SJSA1 (cell line): ENCODE data around the gene ACP3. TPM values are rescaled to one million over a fixed set of nuclear protein-coding genes. Genes with fewer than 3 reads are reported as not detected.
"Not testable (repeated sequence)": the region's sequence is repeated elsewhere in the genome, so short reads cannot be mapped to it uniquely, and the experiment has no call there.

Experiments used
- DNase-seq, 2 experiments: peaks; one replicate each; pipeline ENCODE4 v3.0.0-alpha.2; 2015 to 2020; ENCODE audit warnings: low spot score in 2 of 2, low read depth in 1 of 2
- H3K27ac ChIP-seq: fragments of 250-450 bp; sonication (Bioruptor Pico); 2 replicates; pipeline ENCODE4 v1.5.1; 2020; ENCODE audit warnings: mild to moderate bottlenecking, moderate library complexity
- H3K27me3 ChIP-seq: fragments of 250-450 bp; sonication (Bioruptor Pico); replicated peaks from 2 replicates; pipeline ENCODE4 v1.5.1; 2020; ENCODE audit warnings: mild to moderate bottlenecking, moderate library complexity
- H3K36me3 ChIP-seq: fragments of 250-450 bp; sonication (Bioruptor Pico); 2 replicates; pipeline ENCODE4 v1.5.1; 2020; ENCODE audit warnings: mild to moderate bottlenecking
- H3K4me1 ChIP-seq: fragments of 250-450 bp; sonication (Bioruptor Pico); replicated peaks from 2 replicates; pipeline ENCODE4 v1.6.1; 2021; ENCODE audit warnings: mild to moderate bottlenecking
- H3K4me3 ChIP-seq: fragments of 250-450 bp; sonication (Bioruptor Pico); 2 replicates; pipeline ENCODE4 v1.5.1; 2020; ENCODE audit warnings: mild to moderate bottlenecking
- H3K9me3 ChIP-seq: fragments of 250-450 bp; sonication (Bioruptor Pico); replicated peaks from 2 replicates; pipeline ENCODE4 v1.5.1; 2020; ENCODE audit warnings: mild to moderate bottlenecking
- total RNA-seq: library from RNA; depleted of rRNA; stranded (reverse); fragments of >200 nt; shearing (Covaris generic); gene quantifications from 2 replicates; pipeline ENCODE4 v1.2.3, GENCODE V29; 2014

ACP3 gene
- total RNA-seq, 1 experiment from 2014 or later: not detected

DNA sequence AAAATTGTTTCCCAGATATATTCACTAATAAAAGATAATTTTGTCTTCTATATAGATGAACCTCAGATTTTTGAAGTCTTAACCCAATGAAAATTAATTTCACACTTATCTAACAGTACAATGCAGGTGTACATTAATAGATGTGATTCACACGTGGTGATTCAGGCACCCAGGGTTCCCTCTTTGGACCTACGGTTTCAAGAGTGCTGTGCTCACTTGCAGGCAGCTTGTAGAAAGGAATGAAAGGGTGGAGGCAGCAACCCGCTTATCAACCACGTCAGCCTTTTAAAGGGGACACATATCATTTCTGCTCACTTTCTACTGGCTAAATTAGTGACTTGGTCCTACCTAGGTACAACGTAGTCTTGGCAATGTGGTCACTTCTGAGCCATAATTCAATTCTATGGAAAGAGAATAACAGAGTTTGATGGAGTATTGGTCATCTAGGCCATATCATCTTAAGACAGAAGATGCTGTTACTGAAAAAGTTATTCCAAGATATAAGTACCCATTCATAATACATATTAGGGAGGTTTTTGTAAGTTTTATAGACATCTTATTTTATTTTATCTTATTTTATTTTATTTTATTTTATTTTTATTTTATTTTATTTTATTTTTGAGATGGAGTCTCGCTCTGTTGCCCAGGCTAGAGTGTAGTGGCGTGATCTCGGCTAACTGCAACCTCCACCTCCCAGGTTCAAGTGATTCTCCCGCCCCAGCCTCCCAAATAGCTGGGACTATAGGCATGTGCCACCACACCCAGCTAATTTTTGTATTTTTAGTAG is 37.9 kb downstream of the ACP3 start:
- no peaks in the 10 kb centered on the region for H3K9me3 ChIP-seq
- DNase-seq: no peak
- no peak overlapping the region for H3K4me3 ChIP-seq
- no peaks in the 10 kb centered on the region for H3K4me1 ChIP-seq
- no peaks in the 10 kb centered on the region for H3K36me3 ChIP-seq
- 0 out of 2 replicates have a peak, but pooled peaks cover 2% of the 10 kb centered on the region for H3K27me3 ChIP-seq
- no peak overlapping the region for H3K27ac ChIP-seq

DNA sequence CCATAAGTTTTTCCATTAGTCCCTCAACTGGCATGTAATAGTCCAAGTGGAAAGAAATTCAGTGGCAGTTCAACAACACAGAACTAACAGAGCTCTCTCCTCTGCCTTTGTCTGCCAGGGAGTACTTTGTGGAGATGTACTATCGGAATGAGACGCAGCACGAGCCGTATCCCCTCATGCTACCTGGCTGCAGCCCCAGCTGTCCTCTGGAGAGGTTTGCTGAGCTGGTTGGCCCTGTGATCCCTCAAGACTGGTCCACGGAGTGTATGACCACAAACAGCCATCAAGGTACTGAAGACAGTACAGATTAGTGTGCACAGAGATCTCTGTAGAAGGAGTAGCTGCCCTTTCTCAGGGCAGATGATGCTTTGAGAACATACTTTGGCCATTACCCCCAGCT is 39.4 kb downstream of the ACP3 start:
- Histone ChIP-seq H3K27me3 (0 out of 2 replicates have a peak, but pooled peaks cover 5% of the 10 kb centered on the region), H3K36me3 (no peaks in the 10 kb centered on the region), H3K4me3 (no peak overlapping the region), H3K9me3 (no peaks in the 10 kb centered on the region), H3K4me1 (no peaks in the 10 kb centered on the region), H3K27ac (no peak overlapping the region)
- DNase-seq: no peak

DNA sequence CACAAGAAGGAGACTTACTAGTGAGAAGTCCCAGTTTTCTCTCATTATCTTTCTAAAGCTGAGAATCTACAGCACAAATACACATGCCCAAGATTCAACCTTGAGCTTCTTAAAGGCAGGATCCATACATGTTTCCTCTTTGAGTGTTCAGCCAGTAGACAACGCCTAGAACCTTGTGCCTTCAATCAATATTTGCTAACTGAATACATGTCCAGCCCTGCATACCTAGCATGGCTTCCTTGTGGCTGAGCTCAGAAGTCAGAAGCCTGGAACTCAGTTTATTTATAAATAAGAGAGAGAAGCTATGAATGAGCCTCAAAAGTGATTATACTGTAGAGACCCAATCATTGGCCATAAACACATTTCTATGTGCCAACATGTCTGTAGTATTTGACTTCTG is 43.5 kb downstream of the ACP3 start:
- H3K36me3 ChIP-seq: no peaks in the 10 kb centered on the region
- H3K27me3 ChIP-seq: 0 out of 2 replicates have a peak, but pooled peaks cover 8% of the 10 kb centered on the region
- no peak for DNase-seq
- no peak overlapping the region for H3K27ac ChIP-seq
- no peaks in the 10 kb centered on the region for H3K4me1 ChIP-seq
- H3K4me3 ChIP-seq: no peak overlapping the region
- H3K9me3 ChIP-seq: no peaks in the 10 kb centered on the region

DNA sequence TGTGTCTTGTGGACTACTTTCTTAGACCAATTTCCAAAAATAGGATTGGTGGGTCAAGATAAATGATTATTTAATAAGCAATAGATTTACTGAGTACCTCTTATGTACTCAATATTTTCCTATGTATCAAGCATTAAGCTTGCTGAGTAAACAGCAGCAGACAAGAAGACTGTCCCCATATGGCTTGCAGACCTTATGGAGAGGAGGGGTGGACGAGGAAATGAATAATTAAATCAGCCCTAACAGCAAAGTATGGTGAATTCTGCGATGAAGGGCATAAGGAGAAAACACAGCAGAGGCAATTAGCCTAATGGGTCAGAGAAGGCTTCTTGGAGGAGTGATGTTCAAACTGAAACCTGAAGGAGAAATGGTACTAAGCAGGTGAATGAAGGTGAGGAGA is 45.1 kb downstream of the ACP3 start:
- DNase-seq: no peak
- Histone ChIP-seq H3K27ac (no peak overlapping the region), H3K36me3 (no peaks in the 10 kb centered on the region)

DNA sequence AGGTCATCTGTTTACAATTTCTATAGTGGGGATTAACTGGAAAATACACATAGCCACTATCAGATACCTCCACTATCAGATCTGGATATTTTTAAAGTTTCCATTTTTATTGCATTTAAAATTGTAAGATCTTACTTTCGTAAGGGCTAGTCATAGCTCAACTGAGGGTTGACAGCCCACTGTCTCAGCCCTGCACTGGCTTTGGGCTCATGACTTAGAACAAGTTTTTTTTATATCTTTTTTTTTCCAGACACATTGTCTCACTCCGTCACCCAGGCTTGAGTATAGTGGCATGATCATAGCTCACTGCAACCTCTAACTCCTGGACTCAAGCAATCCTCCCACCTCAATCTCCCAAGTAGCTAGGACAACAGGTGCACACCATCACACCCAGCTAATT is 51.3 kb downstream of the ACP3 start:
- no peak overlapping the region for H3K27ac ChIP-seq
- H3K4me1 ChIP-seq: no peaks in the 10 kb centered on the region
- no peak for DNase-seq
- H3K4me3 ChIP-seq: no peak overlapping the region
- no peaks in the 10 kb centered on the region; the same call in 1 of the 2 replicates for H3K27me3 ChIP-seq
- no peaks in the 10 kb centered on the region for H3K36me3 ChIP-seq
- H3K9me3 ChIP-seq: no peaks in the 10 kb centered on the region

More for the DNA sequence above, 45.1 kb downstream of the ACP3 start:
- Histone ChIP-seq H3K4me3 (no peak overlapping the region), H3K4me1 (no peaks in the 10 kb centered on the region), H3K27me3 (0 out of 2 replicates have a peak, but pooled peaks cover 8% of the 10 kb centered on the region), H3K9me3 (no peaks in the 10 kb centered on the region)

DNA sequence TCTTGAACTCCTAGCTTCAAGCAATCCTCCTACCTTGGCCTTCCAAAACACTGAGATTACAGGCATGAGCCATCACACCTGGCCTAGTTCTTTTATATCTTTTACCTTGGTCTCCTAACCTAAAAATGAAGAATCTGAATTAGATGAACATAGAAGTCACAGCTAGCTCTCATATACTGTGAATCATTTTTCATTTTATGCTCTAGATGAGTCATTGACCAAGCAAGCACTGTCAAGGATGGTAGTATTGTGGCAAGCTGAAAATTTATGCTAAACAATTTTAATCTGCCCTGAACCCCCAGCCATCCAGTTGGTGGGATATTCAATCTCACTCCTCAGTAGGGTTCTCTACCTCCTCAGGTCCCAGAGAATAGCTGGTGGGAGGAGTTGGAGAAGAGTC is 51.8 kb downstream of the ACP3 start:
- no peak for DNase-seq
- Histone ChIP-seq H3K9me3 (no peaks in the 10 kb centered on the region), H3K36me3 (no peaks in the 10 kb centered on the region), H3K27ac (no peak overlapping the region), H3K4me3 (no peak overlapping the region), H3K4me1 (no peaks in the 10 kb centered on the region), H3K27me3 (no peaks in the 10 kb centered on the region; the same call in 1 of the 2 replicates)

DNA sequence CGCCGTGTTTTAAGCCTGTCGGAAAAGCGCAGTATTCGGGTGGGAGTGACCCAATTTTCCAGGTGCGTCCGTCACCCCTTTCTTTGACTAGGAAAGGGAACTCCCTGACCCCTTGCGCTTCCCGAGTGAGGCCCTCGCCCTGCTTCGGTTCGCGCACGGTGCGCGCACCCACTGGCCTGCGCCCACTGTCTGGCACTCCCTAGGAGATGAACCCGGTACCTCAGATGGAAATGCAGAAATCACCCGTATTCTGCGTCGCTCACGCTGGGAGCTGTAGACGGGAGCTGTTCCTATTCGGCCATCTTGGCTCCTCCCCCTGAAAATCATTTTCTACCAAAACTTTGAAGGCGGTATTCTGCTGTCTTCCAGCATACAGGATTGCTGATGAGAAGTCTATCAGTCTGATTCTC is 59.7 kb downstream of the ACP3 start:
- not testable (repeated sequence) for H3K4me3 ChIP-seq, DNase-seq, H3K4me1 ChIP-seq, H3K9me3 ChIP-seq, H3K27ac ChIP-seq, H3K27me3 ChIP-seq, H3K36me3 ChIP-seq

DNA sequence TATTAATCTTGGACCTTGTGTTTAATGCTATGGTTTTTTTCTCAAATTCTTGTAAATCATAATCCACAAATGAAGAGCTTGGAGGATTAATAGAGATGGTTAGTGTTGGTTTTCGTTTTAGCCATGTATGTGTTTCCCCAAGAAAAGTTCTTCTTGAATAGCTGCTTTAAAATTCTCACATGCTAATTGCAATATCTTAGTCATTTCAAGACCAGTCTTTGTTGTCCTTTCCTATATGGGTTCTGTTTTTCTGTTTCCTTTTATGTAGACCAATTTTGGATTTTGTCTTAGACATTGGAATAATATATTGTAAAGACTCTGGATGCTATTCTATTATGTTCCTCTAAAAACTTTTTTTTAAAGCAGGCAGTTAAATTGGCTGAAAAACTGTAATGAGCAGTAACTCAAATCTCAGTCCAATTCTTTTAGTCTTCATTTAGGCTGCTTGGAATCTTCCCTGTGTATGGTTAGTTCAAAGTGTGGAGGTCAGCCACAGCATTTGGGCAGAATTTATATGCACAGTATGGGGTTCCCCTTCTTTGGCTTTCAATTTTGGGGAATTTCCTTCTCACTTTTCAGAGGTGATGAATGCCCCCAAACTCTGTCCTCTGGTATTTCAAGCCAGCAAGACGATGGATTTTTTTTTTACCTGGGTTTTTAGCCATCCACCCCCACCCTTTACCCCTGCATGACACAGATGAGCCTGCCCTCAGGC is 61.0 kb downstream of the ACP3 start:
- Histone ChIP-seq H3K27ac (no peak overlapping the region), H3K4me3 (no peak overlapping the region), H3K4me1 (no peaks in the 10 kb centered on the region), H3K9me3 (no peaks in the 10 kb centered on the region), H3K27me3 (no peaks in the 10 kb centered on the region; the same call in 1 of the 2 replicates), H3K36me3 (no peaks in the 10 kb centered on the region)
- no peak for DNase-seq

DNA sequence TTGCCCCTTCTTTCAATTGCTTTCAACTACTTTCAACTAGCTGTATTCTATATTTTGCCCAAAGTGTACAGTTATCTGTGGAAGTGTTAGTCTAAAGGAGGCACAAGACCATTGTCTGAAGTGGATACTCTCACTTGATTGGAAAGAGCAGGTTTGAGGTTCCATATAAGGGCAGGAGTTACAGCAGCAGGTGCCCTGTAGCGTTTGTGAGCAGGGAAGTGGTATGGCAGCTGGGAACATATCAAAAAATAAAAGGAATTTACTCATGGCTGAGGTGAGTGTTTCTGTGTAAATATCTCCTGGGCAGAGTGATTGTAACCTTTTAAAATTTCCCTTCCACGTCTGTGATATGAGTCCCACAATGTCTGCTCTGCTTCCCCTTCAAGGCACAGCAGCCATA is 61.6 kb downstream of the ACP3 start:
- no peak overlapping the region for H3K27ac ChIP-seq
- DNase-seq: no peak
- H3K36me3 ChIP-seq: no peaks in the 10 kb centered on the region
- H3K27me3 ChIP-seq: no peaks in the 10 kb centered on the region; the same call in 1 of the 2 replicates
- H3K4me1 ChIP-seq: no peaks in the 10 kb centered on the region
- no peak overlapping the region for H3K4me3 ChIP-seq
- no peaks in the 10 kb centered on the region for H3K9me3 ChIP-seq

DNA sequence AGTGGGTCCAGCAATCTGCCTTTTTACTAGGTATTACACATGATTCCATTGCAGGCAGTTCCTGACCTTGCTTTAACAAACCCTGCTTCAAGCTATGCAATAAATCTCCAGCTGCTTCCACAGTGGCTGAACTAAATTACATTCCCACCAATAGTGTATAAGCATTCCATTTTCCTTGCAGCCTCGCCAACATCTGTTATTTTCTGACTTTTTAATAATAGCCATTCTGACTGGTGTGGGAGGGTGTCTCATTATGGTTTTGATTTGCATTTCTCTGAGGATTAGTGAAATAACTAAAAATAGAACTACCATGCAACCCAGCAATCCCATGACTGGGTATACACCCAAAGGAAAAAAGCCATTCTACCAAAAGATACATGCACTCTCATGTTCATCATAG is 63.7 kb downstream of the ACP3 start:
- Histone ChIP-seq H3K4me3 (no peak overlapping the region), H3K9me3 (no peaks in the 10 kb centered on the region), H3K27me3 (no peaks in the 10 kb centered on the region; the same call in 1 of the 2 replicates), H3K27ac (no peak overlapping the region), H3K4me1 (no peaks in the 10 kb centered on the region), H3K36me3 (no peaks in the 10 kb centered on the region)
- no peak for DNase-seq

DNA sequence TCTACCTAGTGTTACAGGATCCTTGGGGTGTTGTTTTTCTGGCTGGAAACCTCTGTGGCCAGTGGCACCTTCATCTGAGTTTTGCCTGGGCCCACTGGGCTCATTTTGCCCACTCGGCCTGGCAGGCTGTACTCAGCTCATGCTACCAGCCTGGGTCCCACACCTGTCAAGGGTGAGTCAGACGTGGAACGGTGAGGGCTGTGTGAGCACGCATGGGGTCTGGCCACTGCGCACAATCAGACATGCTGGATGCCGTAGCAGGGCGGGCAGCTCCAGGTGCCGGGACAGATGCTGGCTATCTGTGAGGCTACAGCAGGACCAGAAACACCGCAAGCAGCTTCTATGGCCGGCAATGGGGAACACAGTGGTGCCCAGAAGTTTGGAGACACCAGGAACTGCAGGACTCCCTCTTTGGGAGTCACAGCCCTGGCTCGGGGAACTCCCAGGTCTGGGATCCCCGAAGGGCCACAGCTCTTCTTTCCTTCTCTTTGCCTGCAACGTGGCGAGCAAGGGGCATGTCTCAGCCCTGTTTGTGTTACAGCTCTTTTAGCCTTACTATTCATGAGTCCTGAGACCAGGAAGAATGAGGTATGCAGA is 64.2 kb downstream of the ACP3 start:
- no peak for DNase-seq
- Histone ChIP-seq H3K9me3 (no peaks in the 10 kb centered on the region), H3K4me3 (no peak overlapping the region), H3K36me3 (no peaks in the 10 kb centered on the region), H3K27ac (no peak overlapping the region), H3K27me3 (no peaks in the 10 kb centered on the region; the same call in 1 of the 2 replicates), H3K4me1 (no peaks in the 10 kb centered on the region)

DNA sequence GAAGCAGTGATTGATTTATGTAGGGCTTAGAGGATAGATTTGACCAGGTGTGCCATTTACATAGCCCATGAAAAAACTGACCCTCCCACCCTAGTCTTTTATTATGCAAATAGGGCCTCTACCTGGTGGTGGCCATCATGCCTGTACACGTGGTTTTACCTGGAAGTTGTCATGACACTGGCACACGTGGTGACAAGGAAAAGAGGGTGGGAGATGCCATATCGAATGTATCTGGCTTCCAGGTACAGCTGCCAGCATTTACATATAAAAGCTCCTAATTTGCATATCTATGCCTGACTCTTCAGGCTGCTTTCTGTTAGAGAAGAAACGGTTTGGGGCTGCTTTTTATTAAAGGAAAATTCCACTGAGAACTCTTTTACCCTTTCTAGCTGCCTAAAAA is 65.1 kb downstream of the ACP3 start:
- H3K36me3 ChIP-seq: no peaks in the 10 kb centered on the region
- H3K27ac ChIP-seq: no peak overlapping the region

DNA sequence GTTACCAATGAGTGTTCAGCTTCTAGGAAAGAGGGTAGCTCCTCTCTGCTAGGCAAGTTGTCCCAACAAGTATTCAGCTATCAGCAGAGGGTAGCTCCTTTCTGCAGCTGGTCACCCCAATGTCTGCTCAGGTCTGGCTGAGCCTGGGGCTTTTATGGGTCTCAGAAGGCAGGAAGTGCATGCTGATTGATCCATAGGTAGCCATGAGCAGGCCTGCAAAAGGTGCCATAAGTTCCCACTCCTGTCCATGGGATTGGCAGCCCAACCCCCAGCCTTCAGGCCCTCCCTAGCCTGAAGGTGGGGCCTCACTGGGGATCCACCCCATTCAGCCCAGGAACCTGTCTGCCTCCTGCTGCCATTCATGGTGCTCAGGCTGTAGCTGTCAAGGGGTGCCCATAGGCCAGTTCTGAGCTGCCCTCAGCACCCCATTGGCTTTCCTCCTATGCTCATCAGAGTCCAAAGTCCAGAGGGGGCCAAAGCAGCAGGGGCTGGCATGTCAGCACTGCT is 65.5 kb downstream of the ACP3 start:
- Histone ChIP-seq H3K36me3 (no peaks in the 10 kb centered on the region), H3K4me1 (no peaks in the 10 kb centered on the region), H3K27me3 (peaks cover 2% of the 10 kb centered on the region; the same call in 1 of the 2 replicates), H3K9me3 (no peaks in the 10 kb centered on the region), H3K4me3 (no peak overlapping the region), H3K27ac (no peak overlapping the region)
- DNase-seq: no peak

More for the DNA sequence above, 65.1 kb downstream of the ACP3 start:
- Histone ChIP-seq H3K4me3 (no peak overlapping the region), H3K4me1 (no peaks in the 10 kb centered on the region), H3K9me3 (no peaks in the 10 kb centered on the region), H3K27me3 (no peaks in the 10 kb centered on the region; the same call in 1 of the 2 replicates)
- DNase-seq: no peak

DNA sequence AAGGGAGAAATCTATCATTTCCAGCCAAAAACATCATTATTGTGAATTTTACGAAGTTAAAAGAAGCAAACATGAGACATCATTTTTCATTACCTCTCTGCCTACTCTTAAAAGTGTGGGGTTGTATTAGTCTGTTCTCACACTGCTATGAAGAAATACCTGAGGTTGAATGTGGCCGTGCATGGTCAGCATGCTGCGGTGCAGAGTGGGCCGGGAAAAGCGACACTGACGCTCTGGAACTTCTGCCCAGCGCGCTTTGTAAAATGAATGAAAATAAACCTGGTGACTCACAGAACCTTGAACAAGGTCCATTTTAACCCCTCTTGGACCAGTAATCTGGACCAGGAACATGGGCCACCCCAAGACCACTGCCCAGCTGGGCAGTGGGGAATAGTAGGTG is 69.1 kb downstream of the ACP3 start:
- H3K9me3 ChIP-seq: no peaks in the 10 kb centered on the region
- H3K4me3 ChIP-seq: no peak overlapping the region
- no peaks in the 10 kb centered on the region for H3K4me1 ChIP-seq
- DNase-seq: no peak
- no peaks in the 10 kb centered on the region for H3K36me3 ChIP-seq
- no peak overlapping the region for H3K27ac ChIP-seq
- peaks cover 5% of the 10 kb centered on the region; the same call in 1 of the 2 replicates for H3K27me3 ChIP-seq
